T-helper 1 cell treated with Interleukin-12 subunit alpha and Interleukin-12 subunit beta and Interleukin-4 antibody, amounts not matched to agents 30 μg/mL and 1 μg/mL, for 36 hours (primary cell): ENCODE data around the gene BCL11A.

Experiments
- H3K27ac Mint-ChIP-seq: one replicate; pipeline ENCODE4 v1.8.0; 2021; ENCODE audit warnings: mild to moderate bottlenecking, mixed read lengths
- H3K27me3 Mint-ChIP-seq: one replicate; pipeline ENCODE4 v1.8.0; 2021; ENCODE audit warnings: low read depth, mixed read lengths
- H3K36me3 Mint-ChIP-seq: one replicate; pipeline ENCODE4 v1.8.0; 2021; ENCODE audit warnings: low read depth, mixed read lengths
- H3K4me1 Mint-ChIP-seq: one replicate; pipeline ENCODE4 v1.8.0; 2021; ENCODE audit warnings: low read depth, mixed read lengths
- H3K4me3 Mint-ChIP-seq: one replicate; pipeline ENCODE4 v1.8.0; 2021; ENCODE audit warnings: mild to moderate bottlenecking, moderate library complexity, mixed read lengths
- H3K9me3 Mint-ChIP-seq: one replicate; pipeline ENCODE4 v1.8.0; 2021; ENCODE audit warnings: mixed read lengths

BCL11A gene

DNA sequence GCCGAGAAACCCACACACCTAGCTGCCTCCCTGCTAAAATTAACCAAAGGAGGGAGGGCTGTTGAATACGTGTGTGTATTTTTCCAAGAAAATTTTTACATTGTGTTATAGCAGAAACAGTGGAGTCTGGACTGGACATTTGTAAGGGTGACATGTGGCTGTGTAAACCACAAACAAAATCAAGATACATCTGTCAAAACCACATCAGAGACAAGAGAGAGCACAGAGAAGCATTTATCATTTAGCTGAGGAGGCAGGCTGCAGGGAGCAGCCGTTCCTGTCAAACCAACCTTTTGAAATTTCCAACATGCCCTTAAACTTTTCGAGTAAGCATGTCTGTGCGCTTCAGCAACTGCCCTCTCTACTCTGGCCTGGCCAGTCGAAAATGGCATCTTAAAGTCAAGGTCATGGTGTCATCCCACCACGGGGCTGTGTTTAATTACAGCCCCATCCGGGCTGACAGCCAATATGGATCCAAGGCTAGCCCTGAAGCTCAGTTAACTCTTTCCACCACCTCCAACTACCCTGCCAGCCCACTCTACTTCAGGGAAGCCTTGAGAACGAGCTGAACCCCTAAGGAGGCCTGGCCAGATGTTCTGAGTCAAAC is 8.4 kb downstream of the BCL11A start:
- no peak overlapping the region for H3K4me3 Mint-ChIP-seq
- no peak overlapping the region for H3K27ac Mint-ChIP-seq
- H3K36me3 Mint-ChIP-seq: no peaks in the 10 kb centered on the region
- H3K4me1 Mint-ChIP-seq: peaks cover 8% of the 10 kb centered on the region
- peaks cover 84% of the 10 kb centered on the region for H3K27me3 Mint-ChIP-seq
- H3K9me3 Mint-ChIP-seq: no peaks in the 10 kb centered on the region

DNA sequence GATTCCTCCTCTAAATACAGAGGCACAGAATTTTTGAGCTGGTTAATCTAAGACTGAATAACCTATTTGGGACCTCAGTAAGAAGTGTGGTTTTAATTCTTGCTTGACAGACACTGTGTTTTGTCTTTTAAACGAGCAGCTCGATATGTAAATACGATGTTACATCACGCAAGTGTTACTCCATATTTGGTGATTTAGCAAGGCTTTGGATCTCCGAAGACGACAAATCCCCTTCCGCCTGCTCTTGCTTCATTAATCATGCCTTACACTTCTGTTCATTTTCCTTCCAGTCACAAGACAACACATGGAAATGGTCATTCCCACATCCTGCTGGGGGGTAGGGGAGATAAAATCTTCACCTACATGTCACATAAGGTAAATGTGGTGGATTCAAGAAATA is 9.4 kb downstream of the BCL11A start:
- Mint-ChIP-seq H3K27me3 (peaks cover 81% of the 10 kb centered on the region), H3K27ac (no peak overlapping the region), H3K4me1 (peaks cover 3% of the 10 kb centered on the region), H3K9me3 (no peaks in the 10 kb centered on the region), H3K4me3 (no peak overlapping the region), H3K36me3 (no peaks in the 10 kb centered on the region)

DNA sequence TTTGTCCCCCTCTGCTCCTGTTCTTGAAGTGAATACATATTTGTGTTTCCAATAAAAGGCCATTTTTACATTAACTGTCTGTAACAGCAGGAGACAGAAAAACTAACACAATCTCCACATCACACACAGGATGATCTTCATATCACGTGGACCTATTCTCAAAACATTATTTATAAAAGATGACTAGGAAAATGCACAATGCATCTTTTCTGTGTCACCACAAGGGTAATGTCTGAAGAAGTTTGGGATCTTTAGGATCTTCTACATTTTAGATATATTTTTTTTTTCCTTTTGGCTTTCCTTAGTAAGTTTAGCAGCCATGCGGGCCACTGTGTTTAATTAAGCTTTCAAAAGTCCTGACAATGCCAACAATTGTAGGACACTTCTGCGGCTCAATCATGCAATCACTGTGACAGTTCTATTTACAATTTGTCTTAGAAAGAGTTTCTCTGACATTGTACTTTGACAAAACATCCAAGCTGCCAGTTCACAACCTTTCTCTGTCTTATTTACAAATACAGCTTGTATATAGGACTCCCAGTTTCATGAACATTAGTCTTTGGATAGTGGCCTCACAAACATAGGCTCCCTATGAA is 12.3 kb downstream of the BCL11A start:
- Mint-ChIP-seq H3K36me3 (no peaks in the 10 kb centered on the region), H3K9me3 (no peaks in the 10 kb centered on the region), H3K4me3 (no peak overlapping the region), H3K27ac (no peak overlapping the region), H3K4me1 (no peaks in the 10 kb centered on the region), H3K27me3 (peaks cover 70% of the 10 kb centered on the region)

DNA sequence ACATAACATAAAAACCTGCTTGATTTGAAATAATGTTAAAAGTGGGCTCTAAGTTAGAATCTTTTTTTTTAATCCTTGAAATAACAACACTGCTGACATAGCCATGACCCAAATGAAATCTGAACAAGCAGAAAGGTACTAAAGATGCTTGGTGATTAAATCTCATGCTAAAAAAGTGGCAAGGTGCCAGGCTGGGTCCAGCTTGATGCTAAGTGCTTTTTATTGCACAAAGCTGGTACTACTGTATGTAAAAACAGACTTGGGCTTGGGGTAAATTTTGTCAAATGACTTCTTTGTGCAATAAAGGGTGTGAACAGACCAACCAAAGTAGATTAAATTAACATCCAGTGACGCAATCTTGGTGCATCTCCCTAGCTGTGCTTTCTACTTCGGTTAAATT is 13.4 kb downstream of the BCL11A start:
- Mint-ChIP-seq H3K9me3 (no peaks in the 10 kb centered on the region), H3K36me3 (no peaks in the 10 kb centered on the region), H3K27ac (no peak overlapping the region), H3K4me1 (no peaks in the 10 kb centered on the region), H3K4me3 (no peak overlapping the region), H3K27me3 (peaks cover 67% of the 10 kb centered on the region)

- Mint-ChIP-seq H3K27me3 (peaks cover 67% of the 10 kb centered on the region), H3K4me1 (no peaks in the 10 kb centered on the region)
Observed at GRCh38 chr2:60539140-60539539, 14.3 kb downstream of the BCL11A start.

GRCh38 chr2:60538101-60538500 is 15.4 kb downstream of the BCL11A start:
- Mint-ChIP-seq H3K4me3 (no peak overlapping the region), H3K27me3 (peaks cover 68% of the 10 kb centered on the region), H3K27ac (no peak overlapping the region)

More at GRCh38 chr2:60539140-60539539, 14.3 kb downstream of the BCL11A start:
- H3K4me3 Mint-ChIP-seq: no peak overlapping the region
- no peak overlapping the region for H3K27ac Mint-ChIP-seq
- no peaks in the 10 kb centered on the region for H3K36me3 Mint-ChIP-seq
- no peaks in the 10 kb centered on the region for H3K9me3 Mint-ChIP-seq

DNA sequence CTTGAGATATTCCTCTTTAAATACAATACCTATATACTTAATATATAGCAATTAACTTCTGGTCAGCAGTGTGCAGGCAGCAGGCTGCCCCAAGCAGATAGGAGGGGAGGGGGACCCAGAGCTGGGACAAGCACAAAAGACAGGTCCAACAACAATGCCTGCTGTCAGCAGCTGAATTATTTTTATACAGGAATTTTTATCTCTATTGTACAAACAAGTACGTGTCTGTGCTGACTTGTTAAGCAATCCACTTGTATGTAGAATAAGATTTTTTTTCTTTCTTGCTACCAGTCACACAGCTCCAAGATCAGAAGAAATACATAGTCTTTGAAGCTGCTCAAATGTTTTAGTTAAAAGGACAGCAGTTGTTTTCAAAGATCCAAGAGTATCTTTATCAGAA is 16.7 kb downstream of the BCL11A start:
- H3K36me3 Mint-ChIP-seq: no peaks in the 10 kb centered on the region
- no peaks in the 10 kb centered on the region for H3K4me1 Mint-ChIP-seq
- peaks cover 72% of the 10 kb centered on the region for H3K27me3 Mint-ChIP-seq
- no peak overlapping the region for H3K27ac Mint-ChIP-seq
- no peak overlapping the region for H3K4me3 Mint-ChIP-seq
- H3K9me3 Mint-ChIP-seq: no peaks in the 10 kb centered on the region

More at GRCh38 chr2:60538101-60538500, 15.4 kb downstream of the BCL11A start:
- no peaks in the 10 kb centered on the region for H3K4me1 Mint-ChIP-seq
- no peaks in the 10 kb centered on the region for H3K9me3 Mint-ChIP-seq
- H3K36me3 Mint-ChIP-seq: no peaks in the 10 kb centered on the region

GRCh38 chr2:60535685-60536312 is 17.7 kb downstream of the BCL11A start:
- Mint-ChIP-seq H3K4me3 (no peak overlapping the region), H3K4me1 (no peaks in the 10 kb centered on the region), H3K27me3 (peaks cover 70% of the 10 kb centered on the region), H3K36me3 (no peaks in the 10 kb centered on the region), H3K27ac (no peak overlapping the region), H3K9me3 (no peaks in the 10 kb centered on the region)

GRCh38 chr2:60534892-60535684 is 18.4 kb downstream of the BCL11A start:
- Mint-ChIP-seq H3K27ac (no peak overlapping the region), H3K4me1 (no peaks in the 10 kb centered on the region), H3K9me3 (no peaks in the 10 kb centered on the region), H3K27me3 (peaks cover 64% of the 10 kb centered on the region), H3K4me3 (no peak overlapping the region), H3K36me3 (no peaks in the 10 kb centered on the region)

- no peaks in the 10 kb centered on the region for H3K4me1 Mint-ChIP-seq
- peaks cover 62% of the 10 kb centered on the region for H3K27me3 Mint-ChIP-seq
- no peaks in the 10 kb centered on the region for H3K9me3 Mint-ChIP-seq
- H3K27ac Mint-ChIP-seq: no peak overlapping the region
- H3K36me3 Mint-ChIP-seq: no peaks in the 10 kb centered on the region
- H3K4me3 Mint-ChIP-seq: no peak overlapping the region
Observed at GRCh38 chr2:60534052-60534685, 19.3 kb downstream of the BCL11A start.

GRCh38 chr2:60533101-60534051 is 20.1 kb downstream of the BCL11A start:
- Mint-ChIP-seq H3K4me3 (no peak overlapping the region), H3K36me3 (no peaks in the 10 kb centered on the region), H3K27me3 (peaks cover 62% of the 10 kb centered on the region), H3K4me1 (no peaks in the 10 kb centered on the region), H3K27ac (no peak overlapping the region), H3K9me3 (no peaks in the 10 kb centered on the region)

- H3K27ac Mint-ChIP-seq: no peak overlapping the region
- H3K9me3 Mint-ChIP-seq: no peaks in the 10 kb centered on the region
- H3K27me3 Mint-ChIP-seq: peaks cover 54% of the 10 kb centered on the region
- H3K4me3 Mint-ChIP-seq: no peak overlapping the region
- H3K4me1 Mint-ChIP-seq: no peaks in the 10 kb centered on the region
- no peaks in the 10 kb centered on the region for H3K36me3 Mint-ChIP-seq
Observed at GRCh38 chr2:60532421-60532820, 21.0 kb downstream of the BCL11A start.

- Mint-ChIP-seq H3K27ac (no peak overlapping the region), H3K9me3 (no peaks in the 10 kb centered on the region), H3K4me3 (no peak overlapping the region), H3K36me3 (no peaks in the 10 kb centered on the region), H3K27me3 (peaks cover 52% of the 10 kb centered on the region), H3K4me1 (no peaks in the 10 kb centered on the region)
Observed at GRCh38 chr2:60531701-60532133, 21.7 kb downstream of the BCL11A start.
